Stimulated activated CD8-positive, alpha-beta memory T cell treated with anti-CD3 and anti-CD28 coated beads, Interleukin-12 subunit alpha, Interleukin-12 subunit beta, amount 100 ng/mL, for 4 hours (primary cell): ENCODE data around the gene IFI35.
"Not testable (repeated sequence)": the region's sequence is repeated elsewhere in the genome, so short reads cannot be mapped to it uniquely, and the experiment has no call there.

ENCODE experiments used
- DNase-seq: peaks from one replicate; pipeline ENCODE4 v3.0.0-alpha.2; 2020; ENCODE audit warnings: low read depth

IFI35 gene

DNA sequence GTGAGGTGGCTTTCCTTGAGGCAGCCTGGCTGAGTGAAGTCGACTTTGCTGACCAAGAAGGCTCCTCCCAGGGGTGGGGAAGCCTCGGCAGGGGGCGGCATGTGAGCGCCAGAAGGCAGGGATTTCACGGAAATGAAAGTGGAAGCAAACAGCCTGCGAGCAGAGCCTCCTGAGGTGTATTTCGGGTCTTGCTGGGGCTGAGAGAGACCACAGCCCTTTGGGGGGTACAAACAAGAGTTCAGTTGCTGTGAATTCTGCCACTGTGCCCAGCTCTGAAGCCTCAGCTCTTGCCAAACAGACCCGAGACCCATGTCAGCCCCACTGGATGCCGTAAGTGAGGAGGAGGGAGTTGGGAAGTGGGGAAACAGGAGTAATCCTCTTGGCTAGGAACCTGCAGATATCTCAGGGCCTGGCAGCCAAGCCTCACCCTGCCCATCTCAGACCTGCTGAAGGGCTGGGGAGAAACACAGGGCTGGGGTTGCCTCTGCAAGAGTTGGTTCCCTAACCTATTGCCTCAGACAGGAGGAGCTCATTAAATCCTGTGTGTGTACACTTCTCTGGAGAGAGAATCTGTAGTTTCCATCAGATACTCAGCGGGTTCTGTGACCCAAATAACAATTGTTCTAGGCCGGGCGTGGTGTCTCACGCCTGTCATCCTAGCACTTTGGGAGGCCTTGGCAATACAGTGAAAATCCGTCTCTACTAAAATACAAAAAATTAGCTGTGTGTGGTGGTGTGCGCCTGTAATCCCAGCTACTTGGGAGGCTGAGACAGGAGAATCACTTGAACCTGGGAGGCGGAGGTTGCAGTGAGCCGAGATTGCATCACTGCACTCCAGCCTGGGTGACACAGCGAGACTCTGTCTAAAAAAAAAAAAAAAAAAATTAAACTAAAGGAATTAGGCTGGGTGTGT is at the start of gene IFI35:
Gene IFI35, plus strand, starts transcription at position 146 of the 913 bp plus-strand sequence. Its CDS starts 164 bp downstream, at position 310.
- DNase-seq: peak; percentile 73

DNA sequence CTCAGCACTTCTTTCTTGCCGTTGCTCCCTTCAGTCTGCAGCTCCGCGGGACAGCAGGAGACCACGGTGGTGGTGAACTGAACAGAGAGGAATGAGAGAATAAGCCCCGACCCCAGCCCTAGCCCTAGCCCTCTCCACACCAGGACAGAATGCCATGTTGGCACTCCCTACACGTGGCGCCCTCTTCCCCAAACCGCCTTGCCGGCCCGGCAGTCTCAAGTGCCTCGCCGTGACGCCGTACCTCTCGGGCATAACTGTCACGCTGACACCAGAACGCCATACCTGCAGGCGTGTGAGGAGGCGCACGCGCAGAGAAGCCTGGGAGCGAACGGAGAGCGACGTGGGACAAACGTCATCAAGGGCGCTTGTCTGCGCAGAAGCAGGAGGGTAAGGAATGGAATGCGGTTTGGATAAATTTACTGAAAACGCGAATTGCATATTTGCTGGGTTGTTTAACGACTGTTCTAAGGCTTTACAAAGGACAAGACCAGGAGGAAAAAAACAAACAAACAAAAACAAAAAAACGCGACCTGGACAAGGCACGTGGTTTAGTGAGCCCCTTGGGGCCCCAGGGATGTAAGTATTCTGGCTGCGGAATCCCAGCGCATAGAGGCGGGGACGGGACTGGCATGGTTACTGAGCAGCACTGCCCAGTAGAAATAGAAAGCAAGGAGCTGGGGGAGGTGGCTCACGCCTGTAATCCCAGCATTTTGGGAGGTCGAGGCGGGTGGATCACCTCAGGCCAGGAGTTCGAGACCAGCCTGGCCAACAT is 42.2 kb upstream of the IFI35 start, which contains the start of gene AARSD1:
Gene AARSD1, minus strand, starts transcription at position 294 of the 772 bp plus-strand sequence. Its CDS starts 14 bp downstream, at position 280.
- DNase-seq: peak; percentile 76

DNA sequence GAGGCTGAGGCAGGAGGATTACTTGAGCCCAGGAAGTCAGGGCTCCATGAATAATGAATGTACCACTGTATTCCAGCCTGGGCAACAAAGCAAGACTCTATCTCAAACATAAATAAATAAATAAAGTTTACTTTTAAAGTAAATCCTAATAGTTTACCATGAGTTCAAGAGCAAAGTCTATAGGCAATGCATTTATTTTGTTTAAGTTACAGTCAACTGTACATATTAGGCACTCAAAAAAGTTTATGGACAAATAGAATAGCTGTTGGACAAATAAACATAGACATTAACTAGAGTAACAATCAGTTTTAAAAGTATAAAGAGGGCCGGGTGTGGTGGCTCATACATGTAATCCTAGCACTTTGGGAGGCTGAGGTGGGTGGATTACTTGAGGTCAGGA is 38.7 kb upstream of the IFI35 start:
- DNase-seq: no peak

DNA sequence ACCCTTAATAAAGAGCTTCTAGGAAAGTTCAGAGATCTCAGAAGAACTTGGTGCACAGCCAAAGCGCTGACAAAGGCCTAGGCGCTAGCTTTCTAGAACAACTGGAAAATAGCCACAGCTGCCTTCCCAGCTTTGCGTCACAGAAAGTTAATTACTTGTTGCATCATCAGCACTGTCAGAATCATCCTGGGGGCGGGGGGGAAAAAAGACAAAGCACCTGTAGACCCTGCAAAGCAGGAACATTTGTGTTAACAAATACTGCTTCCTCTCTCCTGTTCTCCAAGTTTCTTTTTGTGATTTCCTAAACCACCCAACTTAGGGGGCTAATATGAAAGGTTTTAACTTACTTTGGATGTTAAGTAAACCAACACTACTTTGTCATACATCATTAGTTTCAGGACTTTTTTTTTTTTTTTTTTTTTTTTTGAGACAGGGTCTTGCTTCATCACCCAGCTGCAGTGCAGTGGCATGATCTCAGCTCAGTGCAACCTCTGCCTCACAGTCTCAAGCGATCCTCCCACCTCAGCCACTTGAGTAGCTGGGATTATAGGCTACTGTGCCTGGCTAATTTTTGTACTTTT is 37.5 kb upstream of the IFI35 start:
- no peak for DNase-seq

DNA sequence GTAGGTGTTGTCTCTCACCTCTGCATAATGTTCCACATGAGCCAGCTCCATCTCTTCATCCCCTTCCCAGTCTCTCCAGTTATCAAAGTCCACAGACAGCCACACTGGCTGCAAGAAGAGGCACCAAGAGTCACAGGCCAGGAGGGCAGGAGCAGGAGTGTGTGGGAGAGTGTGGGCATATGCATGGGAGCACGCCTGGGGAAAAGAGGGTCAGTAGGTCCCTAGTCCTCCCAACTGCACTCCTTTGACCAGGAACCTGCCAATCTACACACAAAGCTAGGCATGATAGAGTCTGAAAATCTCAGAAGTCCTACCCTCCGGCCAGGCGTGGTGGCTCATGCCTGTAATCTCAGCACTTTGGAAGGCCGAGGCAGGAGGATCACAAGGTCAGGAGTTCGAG is 35.0 kb upstream of the IFI35 start:
- DNase-seq: no peak

DNA sequence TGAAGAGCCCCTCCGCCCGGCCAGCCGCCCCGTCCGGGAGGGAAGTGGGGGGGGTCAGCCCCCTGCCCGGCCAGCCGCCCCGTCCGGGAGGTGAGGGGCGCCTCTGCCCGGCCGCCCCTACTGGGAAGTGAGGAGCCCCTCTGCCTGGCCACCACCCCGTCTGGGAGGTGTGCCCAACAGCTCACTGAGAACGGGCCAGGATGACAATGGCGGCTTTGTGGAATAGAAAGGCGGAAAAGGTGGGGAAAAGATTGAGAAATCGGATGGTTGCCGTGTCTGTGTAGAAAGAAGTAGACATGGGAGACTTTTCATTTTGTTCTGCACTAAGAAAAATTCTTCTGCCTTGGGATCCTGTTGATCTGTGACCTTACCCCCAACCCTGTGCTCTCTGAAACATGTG is 33.3 kb upstream of the IFI35 start:
- not testable (repeated sequence) for DNase-seq

DNA sequence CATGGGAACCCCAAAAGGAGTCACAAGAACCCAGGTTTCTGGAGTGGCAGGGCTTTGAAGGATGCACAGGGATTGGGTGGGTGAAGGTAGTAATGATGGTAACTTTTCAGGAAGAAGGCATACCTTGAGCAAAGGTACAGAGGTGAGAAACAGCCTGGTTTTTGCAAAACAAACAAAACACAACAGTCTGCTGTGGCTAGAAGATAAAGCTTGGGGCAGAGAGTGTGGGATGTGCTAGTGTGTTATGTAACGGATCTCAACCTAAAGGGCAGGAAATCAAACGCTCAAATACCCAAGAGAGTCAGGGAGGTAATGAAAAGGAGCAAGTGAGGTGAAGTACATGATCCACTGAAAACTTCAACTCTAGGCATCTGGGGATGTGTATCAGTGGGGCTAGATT is 31.3 kb upstream of the IFI35 start:
- DNase-seq: no peak

DNA sequence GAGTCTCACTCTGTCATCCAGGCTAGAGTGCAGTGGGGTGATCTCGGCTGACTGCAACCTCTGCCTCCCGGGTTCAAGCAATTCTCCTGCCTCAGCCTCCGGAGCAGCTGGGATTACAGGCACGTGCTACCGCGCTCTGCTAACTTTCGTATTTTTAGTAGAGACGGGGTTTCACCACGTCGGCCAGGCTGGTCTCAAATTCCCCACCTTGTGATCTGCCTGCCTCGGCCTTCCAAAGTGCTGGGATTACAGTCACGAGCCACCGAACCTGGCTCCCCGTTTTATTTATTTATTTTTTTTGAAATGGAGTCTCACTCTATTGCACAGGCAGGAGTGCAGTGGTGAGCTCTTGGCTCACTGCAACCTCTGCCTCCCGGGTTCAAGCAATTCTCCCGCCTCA is 30.9 kb upstream of the IFI35 start:
- DNase-seq: not testable (repeated sequence)

DNA sequence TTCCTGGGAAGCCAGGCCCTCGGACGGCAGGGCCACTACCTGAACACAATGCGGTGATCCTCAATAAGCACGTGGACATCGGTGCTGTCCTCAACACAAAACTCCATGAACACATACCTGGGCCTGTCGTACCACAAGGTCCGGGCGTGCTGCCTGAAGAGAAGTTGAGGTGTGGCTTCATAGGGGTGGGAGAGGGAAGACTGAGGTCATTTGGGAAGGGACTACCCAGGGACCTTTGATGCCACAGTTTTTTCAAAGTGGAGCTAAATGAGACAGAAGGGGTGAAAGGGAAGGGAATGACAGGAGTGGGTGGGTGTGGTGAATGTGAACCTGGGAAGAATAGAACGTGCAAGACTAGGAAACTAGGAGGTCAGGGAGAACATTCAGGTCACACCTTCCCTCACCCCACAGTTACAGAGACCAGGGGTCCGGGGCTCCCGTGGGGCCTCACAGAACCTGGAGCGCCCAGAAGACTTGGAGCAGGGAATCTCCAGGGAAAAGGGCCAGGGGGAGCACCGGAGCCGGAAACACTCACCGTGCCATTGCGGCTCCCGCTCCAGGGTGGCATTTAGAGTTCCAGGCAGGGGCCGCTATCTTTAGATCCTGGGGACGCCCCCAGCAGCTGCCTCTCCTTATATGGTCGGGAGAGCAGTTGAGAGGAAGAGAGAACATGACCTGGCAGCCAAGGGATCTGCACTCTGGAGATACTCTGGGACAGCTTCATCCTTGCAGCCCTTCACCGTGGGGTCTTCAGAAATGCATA is 26.9 kb upstream of the IFI35 start, which contains the start of gene PTGES3L:
Gene PTGES3L, minus strand, starts transcription at position 570 of the 763 bp plus-strand sequence. Its CDS starts 27 bp downstream, at position 543.
- DNase-seq: no peak

DNA sequence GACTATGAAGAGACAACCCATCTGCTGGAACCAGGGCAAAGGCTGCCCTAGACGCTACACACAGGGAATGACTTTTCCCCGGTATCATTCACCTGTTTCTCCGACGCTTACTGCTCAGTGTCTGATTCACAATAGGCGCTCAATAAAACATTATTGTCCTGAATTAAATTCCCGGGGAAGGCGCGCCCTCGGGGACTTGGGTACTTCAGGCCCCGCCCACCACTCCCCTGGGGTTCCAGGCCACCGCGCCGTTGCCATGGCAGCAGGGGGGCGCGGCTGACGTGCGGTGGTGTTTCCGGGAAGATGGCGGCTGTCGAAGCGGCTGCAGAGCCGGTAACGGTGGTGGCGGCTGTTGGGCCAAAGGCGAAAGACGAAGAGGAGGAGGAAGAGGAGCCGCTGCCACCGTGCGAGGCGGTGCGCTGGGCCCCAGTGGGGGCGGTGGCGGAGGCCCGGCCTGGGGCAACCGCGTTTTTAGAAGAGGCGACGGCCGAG is 26.3 kb upstream of the IFI35 start, which contains the start of gene RUNDC1:
Gene RUNDC1, plus strand, starts transcription at position 292 of the 492 bp plus-strand sequence. Its CDS starts 12 bp downstream, at position 304.
- peak; percentile 89 for DNase-seq

DNA sequence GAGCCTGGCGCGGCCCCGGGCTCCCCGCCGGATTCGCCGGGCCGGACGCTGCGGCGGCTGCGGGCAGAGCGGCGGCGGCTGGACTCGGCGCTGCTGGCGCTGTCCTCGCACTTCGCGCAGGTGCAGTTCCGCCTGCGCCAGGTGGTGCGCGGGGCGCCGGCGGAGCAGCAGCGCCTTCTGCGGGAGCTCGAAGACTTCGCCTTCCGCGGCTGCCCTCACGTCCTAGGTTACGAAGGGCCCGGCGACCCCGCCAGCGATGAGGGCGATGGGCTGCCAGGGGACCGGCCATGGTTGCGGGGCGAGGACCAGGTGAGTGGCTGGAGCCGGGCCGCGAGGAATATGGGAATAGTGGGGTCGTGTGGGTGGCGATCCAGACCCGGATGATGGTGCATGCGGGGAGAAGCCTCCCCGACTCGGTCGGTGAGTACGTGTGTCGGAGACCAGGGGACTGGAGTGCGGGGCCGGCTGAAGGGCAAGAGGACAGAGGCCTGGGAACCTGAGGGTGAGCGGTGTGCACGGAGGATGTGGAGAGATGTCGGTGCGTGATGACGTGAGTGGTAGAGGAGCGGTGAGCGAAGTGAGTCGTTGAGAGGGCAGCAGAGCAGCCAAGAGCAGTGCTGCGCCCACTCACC is 25.7 kb upstream of the IFI35 start:
- peak; percentile 27 for DNase-seq

DNA sequence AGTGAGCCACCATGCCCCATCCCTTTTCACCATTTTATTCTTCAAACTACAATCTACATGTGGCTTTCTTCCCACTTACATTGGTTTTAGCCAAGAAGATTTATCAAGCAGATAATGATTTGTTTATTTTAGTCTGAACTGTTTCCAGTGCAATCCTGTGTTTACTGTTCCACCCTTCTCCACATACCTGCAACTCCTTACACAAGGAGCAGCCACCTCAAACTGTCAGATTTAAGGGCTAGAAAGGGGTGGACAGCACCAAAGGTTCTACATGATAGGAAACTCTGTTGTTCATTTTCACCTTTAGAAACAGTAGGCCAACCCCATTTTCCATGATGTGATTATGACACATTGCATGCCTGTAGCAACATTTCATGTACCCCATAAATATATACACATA is 24.3 kb upstream of the IFI35 start:
- DNase-seq: no peak

DNA sequence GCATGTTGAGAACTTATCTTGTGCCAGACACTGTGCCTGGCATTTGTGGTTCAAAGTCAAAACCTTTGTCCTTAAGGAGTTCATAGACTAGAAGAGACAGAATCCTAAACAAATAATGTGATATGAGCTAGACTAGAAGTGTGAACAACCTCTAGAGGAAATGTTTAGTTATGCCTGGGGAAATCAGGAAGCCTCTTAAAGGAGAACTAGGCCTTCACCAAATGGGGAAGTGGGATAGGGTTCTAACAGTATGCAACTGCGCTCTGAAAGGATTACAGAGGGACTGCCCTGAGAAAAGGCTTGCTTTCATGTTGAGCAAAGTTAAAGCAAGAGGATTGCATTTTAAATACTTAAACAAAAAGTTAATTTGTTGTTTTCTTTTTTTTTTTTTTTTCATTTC is 21.4 kb upstream of the IFI35 start:
- no peak for DNase-seq

DNA sequence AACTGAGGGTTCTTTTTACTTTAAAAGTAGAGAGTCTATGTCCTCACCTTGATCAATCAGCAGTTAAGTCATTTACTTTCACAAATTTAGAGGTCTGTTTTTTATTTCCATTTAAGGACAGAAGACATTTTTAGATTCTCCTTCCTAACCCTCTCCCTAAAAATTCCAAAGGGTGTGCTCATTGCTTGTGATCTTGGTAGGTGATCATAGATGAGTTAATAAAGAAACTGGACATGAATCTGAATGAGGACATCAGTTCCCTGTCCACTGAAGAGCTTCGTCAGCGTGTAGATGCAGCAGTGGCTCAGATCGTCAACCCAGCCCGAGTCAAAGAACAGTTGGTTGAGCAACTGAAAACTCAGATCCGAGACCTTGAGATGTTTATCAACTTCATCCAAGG is 17.4 kb upstream of the IFI35 start:
- DNase-seq: no peak

DNA sequence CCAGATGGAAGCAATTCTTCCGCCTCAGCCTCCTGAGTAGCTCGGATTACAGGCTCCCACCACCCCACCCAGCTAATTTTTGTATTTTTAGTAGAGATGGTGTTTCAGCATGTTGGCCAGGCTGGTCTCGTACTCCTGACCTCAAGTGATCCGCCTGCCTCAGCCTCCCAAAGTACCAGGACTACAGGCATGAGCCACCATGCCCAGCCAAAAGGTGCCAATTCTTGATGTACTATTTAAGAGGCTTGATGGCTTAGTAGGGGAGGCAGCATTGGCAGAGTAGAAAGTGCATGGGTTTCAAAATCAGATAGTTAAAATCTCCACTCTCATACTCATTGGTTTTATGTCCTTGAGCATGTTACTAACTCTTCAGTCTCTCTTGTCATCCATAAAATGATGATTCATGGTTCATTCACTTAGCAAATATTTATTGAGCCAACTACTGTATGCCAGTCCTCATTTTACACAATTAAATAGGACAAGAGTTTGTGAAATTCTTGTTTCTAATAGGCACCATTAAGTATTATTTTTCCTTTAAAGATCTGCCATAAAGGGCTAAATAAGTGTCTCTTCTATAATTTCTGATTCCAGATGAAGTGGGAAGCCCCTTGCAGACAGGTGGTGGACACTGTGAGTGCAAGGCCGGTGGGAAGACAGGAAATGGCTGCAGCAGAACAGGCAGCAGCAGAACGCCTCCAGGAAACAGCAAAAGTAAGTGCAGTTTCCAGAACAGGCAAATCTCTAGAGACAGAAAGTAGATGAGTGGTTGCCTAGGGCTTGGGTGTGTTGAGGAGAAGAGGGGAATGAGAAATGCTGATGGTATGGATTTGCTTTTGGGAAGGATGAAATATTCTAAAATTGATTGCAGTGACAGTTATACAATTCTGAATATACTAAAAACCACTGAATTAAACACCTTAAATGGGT is 16.6 kb upstream of the IFI35 start:
- no peak for DNase-seq

DNA sequence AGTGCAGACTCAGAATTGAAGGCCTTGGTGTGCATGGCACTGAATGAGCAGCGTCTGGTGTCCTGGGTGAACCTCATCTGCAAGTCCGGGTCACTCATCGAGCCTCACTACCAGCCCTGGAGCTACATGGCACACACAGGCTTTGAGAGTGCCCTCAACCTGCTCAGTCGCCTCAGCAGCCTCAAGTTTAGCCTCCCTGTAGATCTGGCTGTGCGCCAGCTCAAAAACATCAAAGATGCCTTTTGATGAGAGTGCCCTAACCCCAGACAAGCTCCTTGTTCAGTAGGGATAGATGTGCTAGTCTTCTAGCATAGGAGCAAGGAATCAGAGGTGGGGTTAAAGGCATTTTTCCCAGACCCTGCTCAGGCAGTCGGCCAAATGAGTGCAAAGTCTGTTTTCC is 15.1 kb upstream of the IFI35 start:
- DNase-seq: no peak

DNA sequence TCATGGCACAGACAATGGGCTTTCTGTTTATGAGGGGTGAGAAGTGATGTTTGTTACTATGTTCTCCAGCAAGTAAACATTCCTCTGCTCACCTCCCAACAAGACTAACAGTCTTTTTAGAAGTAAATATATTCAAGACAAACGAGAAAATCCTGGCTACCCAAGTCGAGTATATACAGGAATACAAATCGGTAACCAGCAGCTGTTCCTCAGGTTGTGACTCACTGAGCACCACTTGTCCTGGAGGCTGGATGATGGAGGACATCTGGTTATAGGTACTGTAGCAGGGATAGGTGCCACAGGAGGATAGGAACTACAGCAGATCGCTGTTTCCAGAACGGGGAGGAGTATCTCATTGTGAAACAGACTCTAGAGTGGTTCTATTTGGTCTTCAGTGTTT is 13.7 kb upstream of the IFI35 start:
- DNase-seq: no peak

DNA sequence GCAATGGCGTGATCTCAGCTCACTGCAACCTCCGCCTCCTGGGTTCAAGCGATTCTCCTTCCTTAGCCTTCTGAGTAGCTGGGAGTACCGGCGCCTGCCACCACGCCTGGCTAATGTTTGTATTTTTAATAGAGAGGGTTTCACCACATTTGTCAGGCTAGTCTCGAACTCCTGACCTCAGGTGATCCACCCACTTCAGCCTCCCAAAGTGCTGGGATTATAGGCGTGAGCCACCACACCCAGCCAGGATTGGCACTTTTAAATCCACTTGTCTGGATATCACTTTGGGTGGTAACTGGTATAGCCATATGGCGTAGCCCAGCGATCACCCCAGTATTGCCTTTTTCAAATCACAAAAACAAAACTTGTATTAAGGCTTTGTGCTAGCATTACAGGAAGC is 12.7 kb upstream of the IFI35 start:
- not testable (repeated sequence) for DNase-seq

DNA sequence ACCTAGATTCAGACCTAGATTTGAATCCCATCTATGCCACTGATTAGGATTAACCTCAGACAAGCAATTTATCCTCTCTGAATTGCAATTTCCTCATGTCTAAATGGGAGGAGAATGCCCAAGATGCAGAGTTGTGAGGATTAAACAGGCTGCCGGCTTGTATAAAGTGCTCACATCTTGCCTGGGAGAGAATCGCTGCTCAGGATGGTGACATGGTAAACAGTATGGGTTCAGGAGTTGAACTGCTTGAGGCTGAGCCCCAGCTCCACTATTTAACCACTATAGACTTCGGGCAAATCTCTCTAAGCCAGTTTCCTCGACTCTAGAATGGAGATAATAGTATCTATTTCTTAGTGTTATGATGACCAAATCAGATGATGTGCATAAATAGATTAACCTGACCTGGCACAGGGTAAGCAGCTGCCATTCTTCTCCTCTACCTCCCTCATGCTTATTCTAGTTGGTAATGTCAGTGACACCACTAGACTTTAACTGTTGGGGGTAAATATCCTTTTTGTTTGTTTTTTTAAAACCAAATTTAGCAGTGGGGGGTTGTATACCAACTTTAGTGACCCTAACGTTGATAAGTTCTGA is 9.1 kb upstream of the IFI35 start:
- DNase-seq: no peak
